HG02678 (cell line): Measurements from ENCODE around the gene AMPD2.

Experiments used
- ATAC-seq: cut with Tn5 transposase; IDR thresholded peaks from one replicate; pipeline ENCODE4 v1.9.1; 2021; ENCODE audit warnings: mild to moderate bottlenecking, moderate library complexity; ENCODE audit not compliant: unreplicated experiment

AMPD2 gene

DNA sequence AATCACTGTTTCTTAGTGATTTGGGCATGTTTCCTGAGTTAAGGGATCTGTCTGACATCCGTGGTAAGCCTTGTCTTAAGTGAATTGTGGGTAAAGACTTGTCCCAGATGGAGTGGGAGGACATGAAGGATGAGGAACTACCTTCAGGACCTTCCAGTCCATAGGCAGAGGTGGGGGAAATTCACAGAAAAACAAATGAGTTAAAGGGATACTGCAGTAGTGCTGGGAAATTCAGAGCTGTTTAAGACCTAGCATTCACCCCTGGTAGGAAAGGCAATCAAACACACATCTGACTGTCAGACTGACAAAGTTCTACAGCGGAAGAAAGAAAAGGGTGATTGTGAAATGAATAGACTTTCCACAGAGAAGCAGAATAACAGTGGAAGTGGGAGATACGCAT is 3.2 kb upstream of the AMPD2 start:
- no peak for ATAC-seq

DNA sequence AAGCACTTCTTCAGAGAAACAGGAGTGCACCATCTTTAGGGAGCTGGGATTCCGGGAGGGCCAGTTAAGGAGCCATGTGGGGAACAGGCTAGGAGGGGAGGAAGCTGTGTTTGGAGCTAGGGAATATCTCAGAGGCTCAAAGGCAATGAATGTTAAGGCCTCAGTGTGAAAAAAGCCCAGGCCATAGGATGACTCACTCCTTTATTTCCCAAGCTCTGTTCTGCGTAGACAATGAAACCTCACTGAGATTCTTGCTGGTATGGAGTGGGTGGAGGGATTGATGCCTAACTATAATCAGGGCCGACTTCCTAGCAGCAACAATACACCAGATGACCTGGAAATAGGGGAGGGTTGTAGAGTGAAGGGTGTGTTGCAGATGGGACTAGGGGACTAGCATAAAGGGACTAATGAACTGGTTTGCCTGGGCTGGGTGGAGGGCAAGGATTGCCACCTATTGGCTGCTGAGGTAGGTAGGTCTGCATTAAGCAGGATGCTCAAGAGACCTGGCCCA is 2.3 kb upstream of the AMPD2 start:
- no peak for ATAC-seq

DNA sequence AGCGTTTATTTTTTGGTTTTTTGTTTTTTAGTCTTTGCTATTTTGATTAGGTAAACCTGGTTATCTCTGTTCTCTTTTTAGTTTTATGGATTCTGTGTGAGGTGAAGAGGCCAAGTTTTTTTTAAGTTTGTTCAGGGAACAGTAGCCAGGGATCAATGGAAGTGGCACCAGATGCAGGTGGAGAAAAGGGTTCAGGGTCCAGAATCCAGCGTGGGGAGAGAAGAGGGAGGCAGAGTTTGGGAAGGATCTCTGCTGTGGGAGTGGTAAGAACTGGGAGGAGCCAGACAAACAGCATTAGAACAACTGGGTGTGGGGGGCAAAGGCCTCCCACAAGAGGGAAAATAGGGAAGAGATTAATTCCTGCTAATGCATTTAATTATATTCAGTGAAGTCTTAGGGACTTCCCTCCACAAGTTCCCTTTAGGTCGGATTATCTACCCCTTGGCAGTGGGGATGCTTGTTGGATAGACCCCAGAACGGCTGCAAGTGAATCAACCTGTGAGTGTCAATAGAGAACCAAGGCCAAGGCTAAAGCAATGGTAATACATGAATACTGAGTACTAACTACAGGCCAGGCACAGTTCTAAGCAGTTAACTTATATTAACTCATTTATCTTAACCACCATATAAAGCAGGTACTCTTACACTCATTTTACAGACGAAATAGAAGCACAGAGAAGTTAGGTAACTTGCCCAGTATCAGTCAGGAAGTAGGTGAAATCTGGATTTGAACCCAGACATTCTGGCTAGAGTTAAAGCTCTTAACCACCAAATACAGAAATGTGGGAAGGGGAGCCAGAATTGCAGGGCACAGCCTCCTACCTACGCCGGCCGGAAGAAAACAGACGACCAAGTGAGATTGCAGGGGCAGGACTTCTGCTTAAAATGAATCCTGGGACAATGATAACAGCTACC is 719 bp upstream of the AMPD2 start:
- ATAC-seq, result no peak

DNA sequence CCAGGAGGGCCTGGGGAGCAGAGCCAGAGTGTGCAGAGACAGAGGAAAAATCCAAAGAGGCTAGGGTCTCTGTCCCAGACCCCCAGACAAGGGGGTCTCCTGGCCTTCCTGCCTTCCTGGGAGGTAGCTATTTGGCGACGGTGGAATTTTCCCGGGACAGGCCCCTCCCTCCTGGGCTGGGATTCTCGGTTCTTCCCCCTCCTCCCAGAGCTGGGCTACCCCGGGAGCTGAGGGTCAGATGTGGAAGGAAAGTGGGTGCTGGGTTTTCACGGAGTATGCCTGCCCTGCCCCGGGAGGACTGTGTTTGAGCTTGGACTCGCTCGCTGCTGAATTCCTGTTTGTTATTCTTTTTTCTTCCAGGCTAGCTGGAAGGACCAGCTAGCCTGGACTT is 759 bp downstream of the AMPD2 start:
- no peak for ATAC-seq

DNA sequence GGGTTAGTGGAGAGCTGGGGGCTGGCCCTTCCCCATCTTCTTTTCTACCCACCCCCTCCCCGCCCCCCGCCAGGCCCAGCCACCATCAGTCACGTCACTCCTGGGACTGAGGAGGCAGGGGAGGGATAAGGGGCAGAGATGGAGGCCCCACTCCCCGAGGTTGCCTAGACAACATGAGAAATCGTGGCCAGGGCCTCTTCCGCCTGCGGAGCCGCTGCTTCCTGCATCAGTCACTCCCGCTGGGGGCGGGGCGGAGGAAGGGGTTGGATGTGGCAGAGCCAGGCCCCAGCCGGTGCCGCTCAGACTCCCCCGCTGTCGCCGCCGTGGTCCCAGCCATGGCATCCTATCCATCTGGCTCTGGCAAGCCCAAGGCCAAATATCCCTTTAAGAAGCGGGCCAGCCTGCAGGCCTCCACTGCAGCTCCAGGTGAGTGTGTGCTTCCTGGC is 1.2 kb downstream of the AMPD2 start:
- peak; percentile 71 for ATAC-seq

DNA sequence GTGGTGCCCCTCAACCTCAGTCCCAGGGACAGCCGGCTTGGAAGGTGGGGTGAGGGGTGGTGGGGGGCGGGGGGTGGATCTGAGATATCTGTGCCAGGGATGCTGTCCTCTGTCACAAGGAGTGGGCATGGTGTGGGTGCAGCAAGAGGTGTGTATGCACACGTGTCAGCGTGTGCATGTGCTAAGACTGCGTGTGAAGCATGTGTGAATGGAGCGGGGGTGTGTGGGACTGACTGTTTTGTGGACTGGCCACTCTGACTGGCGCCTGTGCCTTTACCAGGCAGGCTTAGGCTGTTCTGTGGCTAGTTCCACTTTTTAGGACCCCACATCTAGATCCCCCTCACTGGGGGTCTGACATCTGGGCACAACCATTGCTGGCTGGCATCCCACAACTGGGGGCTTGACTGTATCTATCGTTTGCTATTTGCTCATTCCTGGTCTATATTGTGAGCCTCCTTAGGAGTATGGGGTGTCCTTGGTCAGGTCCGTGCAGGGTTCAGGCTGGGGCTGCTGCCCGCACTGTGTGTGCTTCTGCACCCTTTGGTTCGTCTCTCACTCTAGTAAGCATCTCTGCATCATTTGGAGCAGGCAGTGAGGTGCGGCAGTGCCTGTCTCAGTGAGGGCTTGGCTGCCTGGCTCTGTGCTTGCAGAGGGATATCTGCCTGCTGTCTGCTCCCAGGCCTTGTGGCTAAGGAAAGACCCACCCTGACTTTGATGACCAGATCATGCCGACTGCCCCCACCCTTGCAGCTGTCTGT is 1.9 kb downstream of the AMPD2 start:
- ATAC-seq, result no peak

DNA sequence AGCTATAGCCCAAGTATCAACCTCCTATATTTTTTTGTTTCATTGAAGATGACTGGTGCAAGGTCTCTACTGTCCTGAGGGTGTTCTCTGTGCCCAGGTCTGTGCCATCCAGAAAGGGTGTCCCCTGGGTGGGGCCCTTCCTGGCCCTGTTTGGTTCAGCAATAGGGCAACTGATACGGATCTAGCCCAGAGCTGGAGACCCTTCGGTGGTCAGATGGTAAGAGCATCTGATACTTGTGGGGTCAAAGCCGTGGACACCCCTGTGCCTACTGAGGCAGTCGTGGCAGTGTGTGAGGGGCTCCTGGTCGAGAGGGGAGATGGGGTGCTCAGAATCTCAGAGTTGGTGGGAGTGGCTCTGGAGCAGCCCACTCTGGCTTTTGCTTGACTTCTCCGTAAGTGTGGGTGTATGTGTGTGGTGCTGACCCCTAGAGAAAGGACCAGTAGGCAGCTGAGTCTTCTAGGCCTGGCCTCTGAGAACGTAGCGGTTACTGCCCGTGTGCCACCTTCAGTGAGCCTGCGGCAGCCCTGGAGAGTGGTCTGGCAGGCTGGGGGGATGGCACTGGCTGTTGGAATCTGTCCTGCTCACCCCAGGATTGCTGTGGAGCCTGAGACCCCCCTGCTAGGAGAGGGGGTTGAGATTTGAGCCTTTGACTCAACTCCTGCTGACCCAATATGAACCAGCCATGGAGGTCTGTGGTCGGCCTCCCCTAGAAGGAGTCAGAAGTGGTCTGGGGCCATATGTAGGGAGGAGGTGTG is 2.7 kb downstream of the AMPD2 start:
- ATAC-seq, result no peak

DNA sequence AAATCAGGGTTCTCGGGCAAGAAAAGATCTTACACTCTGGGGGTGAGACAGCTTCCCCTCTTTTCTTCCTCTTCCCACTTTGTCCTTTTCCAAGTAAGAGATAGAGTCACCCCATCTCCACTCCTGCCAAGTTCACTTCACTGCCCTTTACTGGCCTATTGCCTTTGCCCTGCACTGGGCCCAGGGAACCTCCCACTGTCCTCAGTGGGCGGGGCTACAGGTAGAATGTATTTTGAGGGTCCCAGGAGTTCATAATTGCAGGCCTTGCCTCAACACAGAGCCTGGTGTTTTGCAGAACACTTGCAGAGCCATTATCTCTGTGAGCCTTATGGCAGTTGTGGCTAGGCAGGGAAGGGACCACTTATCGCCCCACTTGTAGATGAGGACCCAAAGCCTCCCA is 3.3 kb downstream of the AMPD2 start:
- ATAC-seq, result no peak

DNA sequence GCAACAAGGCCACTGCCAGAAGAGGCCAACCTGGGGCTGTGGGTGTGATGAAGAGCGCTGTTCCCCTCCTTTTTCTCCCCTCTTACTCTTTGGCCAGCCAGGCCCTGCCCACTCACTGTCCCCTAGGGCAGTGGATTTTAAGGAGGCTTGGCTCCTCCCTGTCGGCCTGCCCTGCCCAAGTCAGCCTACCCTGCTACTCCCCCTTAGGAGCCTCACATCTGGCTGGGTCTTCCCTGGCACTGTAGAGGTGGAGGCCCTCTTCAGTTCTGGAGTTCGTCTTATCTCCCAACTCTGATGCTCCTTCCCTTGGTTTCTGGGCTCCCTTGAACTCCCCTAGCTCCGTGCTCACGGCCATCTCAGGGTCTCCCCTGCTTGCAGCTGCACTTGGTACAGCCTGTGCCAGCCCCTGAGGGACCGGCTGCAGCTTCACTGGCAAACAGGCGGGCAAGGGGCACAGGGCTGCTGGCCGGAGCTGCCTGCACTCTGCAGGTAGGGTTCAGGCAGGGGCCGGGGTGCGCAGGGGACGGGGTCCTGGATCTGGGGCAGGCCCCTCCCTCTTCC is 4.0 kb downstream of the AMPD2 start:
- ATAC-seq, result no peak

DNA sequence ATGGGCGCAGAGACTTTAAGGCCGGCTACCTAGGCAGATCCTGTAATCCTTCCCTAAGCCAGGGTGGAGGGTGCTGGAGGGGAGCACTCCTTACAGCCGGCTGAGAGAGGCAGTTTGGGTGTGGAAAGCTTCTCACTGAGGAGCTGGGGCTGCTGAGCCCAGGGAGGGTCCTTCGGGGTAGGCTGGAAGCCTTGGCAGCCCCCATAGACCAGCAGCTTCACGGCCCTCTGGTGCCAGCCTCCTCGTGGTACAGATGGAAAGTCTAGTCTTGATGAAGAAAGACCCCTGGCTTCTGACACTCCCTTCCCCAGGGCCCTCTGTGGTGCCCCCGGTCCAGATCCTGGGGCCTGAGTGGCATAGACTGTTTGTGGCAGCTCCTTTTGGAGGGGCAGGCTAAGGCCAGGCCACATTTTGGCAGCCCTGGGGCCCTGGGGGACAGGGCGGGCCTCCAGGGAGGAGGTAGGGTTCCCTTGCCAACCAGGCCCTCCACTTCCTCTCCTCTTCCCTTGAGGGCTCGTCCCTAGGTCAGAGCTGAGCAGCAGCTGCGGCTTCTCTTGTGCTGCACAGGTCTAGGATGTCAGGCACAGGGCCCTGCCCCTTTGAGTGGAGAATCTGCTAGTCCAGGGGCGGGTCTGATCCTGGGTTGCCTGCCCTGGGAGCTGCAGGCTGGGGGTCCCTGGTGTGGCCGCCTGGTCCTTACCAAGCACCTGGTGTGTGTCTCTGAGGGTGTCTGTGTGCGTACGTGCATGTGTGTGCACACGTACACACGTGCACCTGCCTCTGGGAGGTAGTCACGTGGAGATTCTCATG is 4.8 kb downstream of the AMPD2 start:
- no peak for ATAC-seq

DNA sequence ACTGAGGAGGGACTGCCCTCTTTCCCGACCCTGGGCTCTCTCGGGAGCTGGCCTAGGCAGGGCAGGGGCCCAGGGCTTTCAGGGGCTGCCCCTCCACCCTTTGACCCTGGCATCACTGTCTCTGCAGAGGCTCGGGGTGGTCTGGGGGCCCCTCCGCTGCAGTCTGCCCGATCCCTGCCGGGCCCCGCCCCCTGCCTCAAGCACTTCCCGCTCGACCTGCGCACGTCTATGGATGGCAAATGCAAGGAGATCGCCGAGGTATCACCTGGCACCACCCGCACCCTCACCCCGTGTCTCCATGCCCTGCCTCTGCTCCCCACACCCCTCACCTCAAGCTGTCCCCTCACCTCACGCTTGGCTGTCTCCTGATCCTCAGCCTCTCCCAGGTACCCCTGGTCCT is 5.5 kb downstream of the AMPD2 start:
- ATAC-seq, result no peak

DNA sequence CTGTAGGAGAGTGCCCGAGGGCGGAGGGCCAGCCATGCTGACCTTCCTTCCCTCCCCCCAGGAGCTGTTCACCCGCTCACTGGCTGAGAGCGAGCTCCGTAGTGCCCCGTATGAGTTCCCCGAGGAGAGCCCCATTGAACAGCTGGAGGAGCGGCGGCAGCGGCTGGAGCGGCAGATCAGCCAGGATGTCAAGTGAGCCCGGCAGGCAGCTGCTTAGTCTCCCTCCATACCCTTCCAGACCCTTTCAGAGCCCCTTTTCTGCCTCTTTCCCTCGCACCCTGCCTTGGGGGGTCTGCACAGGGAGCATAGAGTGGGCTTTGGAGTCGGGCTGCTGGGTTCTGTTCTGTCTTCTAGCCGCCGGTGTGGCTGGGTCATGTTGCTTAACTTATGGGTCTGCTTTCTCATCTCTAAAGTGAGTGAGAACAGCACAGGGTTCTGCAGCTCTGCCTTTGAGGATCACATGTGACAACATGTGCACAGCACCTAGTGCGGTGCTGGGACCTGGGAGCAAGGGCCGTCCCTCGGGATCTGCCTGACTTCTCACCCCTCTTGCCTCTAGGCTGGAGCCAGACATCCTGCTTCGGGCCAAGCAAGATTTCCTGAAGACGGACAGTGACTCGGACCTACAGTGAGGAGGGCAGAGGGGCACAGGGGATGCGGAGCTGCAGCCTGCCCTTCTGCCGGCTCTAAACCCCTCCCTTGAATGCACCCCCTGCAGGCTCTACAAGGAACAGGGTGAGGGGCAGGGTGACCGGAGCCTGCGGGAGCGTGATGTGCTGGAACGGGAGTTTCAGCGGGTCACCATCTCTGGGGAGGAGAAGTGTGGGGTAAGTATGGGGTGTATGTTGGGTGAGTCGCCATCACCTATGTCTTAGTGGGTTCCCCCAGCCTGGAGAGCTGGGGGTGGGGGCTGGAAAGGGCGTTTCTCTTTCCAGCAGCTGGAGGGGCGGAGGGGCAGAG is 6.2 kb downstream of the AMPD2 start:
- no peak for ATAC-seq

DNA sequence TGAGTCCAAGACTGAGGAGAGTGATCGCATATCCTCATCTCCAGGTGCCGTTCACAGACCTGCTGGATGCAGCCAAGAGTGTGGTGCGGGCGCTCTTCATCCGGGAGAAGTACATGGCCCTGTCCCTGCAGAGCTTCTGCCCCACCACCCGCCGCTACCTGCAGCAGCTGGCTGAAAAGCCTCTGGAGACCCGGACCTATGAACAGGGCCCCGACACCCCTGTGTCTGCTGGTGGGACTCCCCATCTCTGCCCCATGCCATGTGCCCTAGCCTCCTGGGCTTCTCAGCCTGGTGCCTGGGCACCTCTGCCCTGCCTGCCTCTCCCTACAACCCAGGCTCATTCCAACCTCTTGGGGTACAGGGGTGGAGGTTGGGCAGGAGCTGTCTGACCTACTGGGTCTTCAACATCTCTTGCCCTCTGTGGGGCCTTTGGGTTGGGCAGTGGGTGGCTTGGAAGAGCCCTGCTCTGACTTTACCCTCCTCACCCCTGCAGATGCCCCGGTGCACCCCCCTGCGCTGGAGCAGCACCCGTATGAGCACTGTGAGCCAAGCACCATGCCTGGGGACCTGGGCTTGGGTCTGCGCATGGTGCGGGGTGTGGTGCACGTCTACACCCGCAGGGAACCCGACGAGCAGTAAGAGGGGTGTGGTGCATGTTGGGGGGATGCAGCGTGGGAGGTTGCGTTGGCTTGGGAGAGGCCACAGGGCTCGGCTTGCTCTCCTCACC is 7.2 kb downstream of the AMPD2 start:
- ATAC-seq, result no peak

DNA sequence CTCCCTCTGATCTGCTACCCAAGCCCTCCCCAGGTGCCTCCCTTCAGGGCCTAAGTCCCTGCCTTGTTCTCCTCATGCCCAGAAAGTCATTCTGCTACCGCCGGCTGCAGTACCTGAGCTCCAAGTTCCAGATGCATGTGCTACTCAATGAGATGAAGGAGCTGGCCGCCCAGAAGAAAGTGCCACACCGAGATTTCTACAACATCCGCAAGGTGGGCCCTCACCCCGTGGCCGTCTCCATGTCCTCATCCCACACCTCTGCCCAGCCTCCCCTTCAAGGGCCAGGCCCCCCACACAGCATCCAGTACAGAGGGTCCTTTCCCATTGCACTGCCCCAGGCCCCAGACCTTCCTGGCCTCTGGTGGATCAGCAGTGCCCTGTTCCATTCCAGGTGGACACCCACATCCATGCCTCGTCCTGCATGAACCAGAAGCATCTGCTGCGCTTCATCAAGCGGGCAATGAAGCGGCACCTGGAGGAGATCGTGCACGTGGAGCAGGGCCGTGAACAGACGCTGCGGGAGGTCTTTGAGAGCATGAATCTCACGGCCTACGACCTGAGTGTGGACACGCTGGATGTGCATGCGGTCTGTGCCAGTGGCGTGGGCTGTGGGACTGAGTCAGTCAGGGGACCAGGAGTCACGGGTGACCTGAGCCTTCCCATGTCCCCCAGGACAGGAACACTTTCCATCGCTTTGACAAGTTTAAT is 8.2 kb downstream of the AMPD2 start:
- no peak for ATAC-seq

DNA sequence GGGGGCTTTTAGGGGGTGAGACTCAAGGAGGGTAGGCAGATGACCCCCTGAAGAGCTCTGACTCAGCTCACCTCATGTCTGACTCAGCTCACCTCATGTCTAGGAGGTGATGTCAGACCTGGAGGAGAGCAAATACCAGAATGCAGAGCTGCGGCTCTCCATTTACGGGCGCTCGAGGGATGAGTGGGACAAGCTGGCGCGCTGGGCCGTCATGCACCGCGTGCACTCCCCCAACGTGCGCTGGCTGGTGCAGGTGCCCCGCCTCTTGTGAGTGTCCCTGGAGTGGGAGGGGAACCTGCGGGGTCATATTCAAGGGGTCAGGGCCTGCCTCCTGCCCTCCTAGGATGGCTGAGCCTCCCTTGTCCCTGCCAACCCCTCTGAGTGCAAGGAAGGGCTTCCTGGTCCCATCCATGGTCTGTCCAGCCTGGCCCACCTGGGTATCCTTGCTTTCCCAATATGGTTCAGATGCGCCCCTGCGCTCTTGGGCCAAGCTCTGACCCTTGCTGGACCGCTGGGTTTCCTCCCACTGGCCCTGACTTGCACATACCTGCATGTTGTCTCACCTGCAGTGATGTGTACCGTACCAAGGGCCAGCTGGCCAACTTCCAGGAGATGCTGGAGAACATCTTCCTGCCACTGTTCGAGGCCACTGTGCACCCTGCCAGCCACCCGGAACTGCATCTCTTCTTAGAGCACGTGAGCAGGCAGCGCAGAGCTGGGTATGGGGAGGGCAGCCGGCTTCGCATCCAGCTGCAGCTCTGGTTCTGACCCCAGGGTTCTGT is 9.1 kb downstream of the AMPD2 start:
- ATAC-seq, result no peak

DNA sequence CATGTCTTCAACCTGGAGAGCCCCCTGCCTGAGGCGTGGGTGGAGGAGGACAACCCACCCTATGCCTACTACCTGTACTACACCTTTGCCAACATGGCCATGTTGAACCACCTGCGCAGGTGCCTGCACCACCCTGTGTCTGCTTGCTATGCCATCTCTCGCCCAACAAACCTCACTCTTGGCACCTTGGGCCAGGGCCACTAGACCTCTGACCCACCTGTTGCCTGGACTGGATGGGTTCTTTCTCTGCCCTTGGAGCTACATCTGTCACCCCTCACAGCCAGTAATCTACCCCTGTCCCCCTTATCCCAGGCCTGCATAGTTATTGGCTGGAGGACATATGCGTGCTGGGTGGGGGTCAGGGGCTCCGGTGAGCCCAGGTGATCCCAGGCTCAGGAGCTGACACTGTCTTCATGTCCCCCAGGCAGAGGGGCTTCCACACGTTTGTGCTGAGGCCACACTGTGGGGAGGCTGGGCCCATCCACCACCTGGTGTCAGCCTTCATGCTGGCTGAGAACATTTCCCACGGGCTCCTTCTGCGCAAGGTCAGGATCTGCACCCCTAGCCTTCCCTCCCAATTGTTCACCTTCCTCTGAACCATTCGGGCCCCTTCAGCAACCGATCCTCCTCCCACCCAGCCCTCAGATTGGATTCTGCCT is 9.9 kb downstream of the AMPD2 start:
- ATAC-seq, result no peak
